ENCODE results near the gene MRNIP.

Gene MRNIP

DNA sequence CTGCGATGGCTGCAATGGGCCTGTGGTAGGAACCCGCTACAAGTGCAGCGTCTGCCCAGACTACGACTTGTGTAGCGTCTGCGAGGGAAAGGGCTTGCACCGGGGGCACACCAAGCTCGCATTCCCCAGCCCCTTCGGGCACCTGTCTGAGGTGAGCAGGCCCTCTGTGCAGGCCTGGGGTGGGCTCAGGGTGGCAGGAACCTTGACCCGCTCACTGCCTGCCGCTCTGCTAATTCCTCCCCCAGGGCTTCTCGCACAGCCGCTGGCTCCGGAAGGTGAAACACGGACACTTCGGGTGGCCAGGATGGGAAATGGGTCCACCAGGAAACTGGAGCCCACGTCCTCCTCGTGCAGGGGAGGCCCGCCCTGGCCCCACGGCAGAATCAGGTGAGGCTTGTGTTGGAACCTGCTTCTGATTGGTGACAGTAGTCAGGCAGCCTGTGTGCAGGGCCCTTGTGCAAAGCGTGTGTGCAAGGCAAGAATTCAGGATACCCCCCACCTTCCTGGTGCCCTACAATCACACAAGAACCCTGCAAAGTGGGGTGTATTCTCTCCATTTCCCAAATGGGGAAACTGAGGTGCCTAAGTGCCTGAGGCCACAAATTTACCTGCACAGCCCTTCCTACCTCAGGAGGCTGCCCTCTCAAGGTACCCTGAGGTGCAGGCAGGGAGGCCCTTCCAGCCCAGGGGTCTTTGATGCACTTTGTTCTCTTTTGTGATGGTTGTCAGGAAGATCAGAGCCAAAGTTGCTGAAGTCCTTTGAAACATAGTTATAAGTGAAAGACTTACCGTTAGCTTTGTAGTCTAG is 34.5 kb downstream of the MRNIP start:
- no peak for TF ChIP-seq SIN3A (IDR thresholded peaks at IDR 0.05; ENCODE audit: borderline replicate concordance, insufficient read depth, low read length)
- no peak for TF ChIP-seq REST (IDR thresholded peaks at IDR 0.05; ENCODE audit: insufficient read depth in 1 of 2, low read depth in 2 of 2, low read length in 2 of 2)

- no peak for TF ChIP-seq POLR2AphosphoS5 (IDR thresholded peaks at IDR 0.05; ENCODE audit: low read depth, low read length)
- no peak for TF ChIP-seq REST (IDR thresholded peaks at IDR 0.05; ENCODE audit: insufficient read depth in 1 of 2, low read depth in 2 of 2, low read length in 2 of 2)
- TF ChIP-seq SIN3A (IDR thresholded peaks at IDR 0.05; ENCODE audit: borderline replicate concordance, insufficient read depth, low read length): no peak
- TF ChIP-seq TAF1 (IDR thresholded peaks at IDR 0.05; ENCODE audit: borderline replicate concordance, insufficient read depth, low read length): no peak
- no peak for TF ChIP-seq FOXP2 (optimal IDR thresholded peaks at IDR 0.05; ENCODE audit: borderline replicate concordance, extremely low read depth, extremely low read length, insufficient read depth)
These were observed 36.1 kb downstream of the MRNIP start for GRCh38 chr5:179822444-179822990.

GRCh38 chr5:179822059-179822432 is 36.6 kb downstream of the MRNIP start:
- TF ChIP-seq SIN3A (IDR thresholded peaks at IDR 0.05; ENCODE audit: borderline replicate concordance, insufficient read depth, low read length) (no peak), REST (IDR thresholded peaks at IDR 0.05; ENCODE audit: insufficient read depth in 1 of 2, low read depth in 2 of 2, low read length in 2 of 2) (no peak), POLR2AphosphoS5 (IDR thresholded peaks at IDR 0.05; ENCODE audit: low read depth, low read length) (peak; percentile 43; the same call in 1 of the 2 replicates)

GRCh38 chr5:179821298-179822058 is 37.1 kb downstream of the MRNIP start:
- no peak for TF ChIP-seq SIN3A (IDR thresholded peaks at IDR 0.05; ENCODE audit: borderline replicate concordance, insufficient read depth, low read length)
- TF ChIP-seq POLR2AphosphoS5 (IDR thresholded peaks at IDR 0.05; ENCODE audit: low read depth, low read length): peak; percentile 81; the same call in 1 of the 2 replicates
- no peak for TF ChIP-seq FOXP2 (optimal IDR thresholded peaks at IDR 0.05; ENCODE audit: borderline replicate concordance, extremely low read depth, extremely low read length, insufficient read depth)
- peak; percentile 74; the same call in 1 of the 2 replicates for TF ChIP-seq TAF1 (IDR thresholded peaks at IDR 0.05; ENCODE audit: borderline replicate concordance, insufficient read depth, low read length)
- TF ChIP-seq REST (IDR thresholded peaks at IDR 0.05; ENCODE audit: insufficient read depth in 1 of 2, low read depth in 2 of 2, low read length in 2 of 2): no peak

All from PFSK-1 (cell line).